CD14-positive monocyte (primary cell): ENCODE data around the gene CC2D1A. TPM values are rescaled to one million over a fixed set of nuclear protein-coding genes. Genes with fewer than 3 reads are reported as not detected.

Experiments used
- DNase-seq, 3 donors: peaks; one replicate each; pipeline ENCODE4 v3.0.0-alpha.2; 2011 to 2022
- H2AFZ ChIP-seq: 2 replicates; pipeline ENCODE4 v1.6.0; 2012; ENCODE audit warnings: mild to moderate bottlenecking, low read depth, low read length, inconsistent platforms; ENCODE audit not compliant: insufficient read depth, poor library complexity, severe bottlenecking
- H3K27ac ChIP-seq, 2 donors: 1 replicate in 1 of 2; 2 replicates in 1 of 2; pipeline ENCODE4 v1.5.1; 2012 to 2013; ENCODE audit warnings: low read length in 2 of 2, control low read depth in 1 of 2, inconsistent platforms in 1 of 2, low read depth in 1 of 2, mild to moderate bottlenecking in 1 of 2
- H3K27me3 ChIP-seq, 2 donors: one replicate each; pipeline versions ENCODE4 v1.6.0 to v1.6.1; 2011 to 2013; ENCODE audit warnings: low read length in 2 of 2; ENCODE audit not compliant: control insufficient read depth in 2 of 2, insufficient read depth in 2 of 2
- H3K36me3 ChIP-seq, 2 donors: replicated peaks in 1 of 2; 1 replicate in 1 of 2; 2 replicates in 1 of 2; pipeline versions ENCODE4 v1.5.1 to v1.6.1; 2012 to 2013; ENCODE audit warnings: low read length in 2 of 2, control low read depth in 1 of 2, inconsistent platforms in 1 of 2, mild to moderate bottlenecking in 1 of 2; ENCODE audit not compliant: insufficient read depth in 2 of 2, control insufficient read depth in 1 of 2
- H3K4me1 ChIP-seq, 2 donors: 1 replicate in 1 of 2; 2 replicates in 1 of 2; pipeline versions ENCODE4 v1.5.1 to v1.6.1; 2012 to 2013; ENCODE audit warnings: low read length in 2 of 2, control low read depth in 1 of 2, inconsistent platforms in 1 of 2, mild to moderate bottlenecking in 1 of 2, moderate library complexity in 1 of 2; ENCODE audit not compliant: insufficient read depth in 2 of 2, control insufficient read depth in 1 of 2
- H3K4me2 ChIP-seq: replicated peaks from 2 replicates; pipeline ENCODE3; 2012; ENCODE audit warnings: low read length, moderate library complexity, mild to moderate bottlenecking; ENCODE audit not compliant: poor library complexity, severe bottlenecking; ENCODE audit errors: extremely low read depth
- H3K4me3 ChIP-seq, 3 experiments: fragments of 200-600 bp in 1 of 3; sonication (generic) in 1 of 3; replicated peaks in 1 of 3; 1 replicate in 2 of 3; 2 replicates in 1 of 3; pipeline ENCODE4 v1.5.1; 2011 to 2013; ENCODE audit warnings: low read length in 3 of 3, mild to moderate bottlenecking in 3 of 3, control low read depth in 2 of 3, low read depth in 2 of 3, inconsistent platforms in 1 of 3, moderate library complexity in 1 of 3
- H3K79me2 ChIP-seq: 2 replicates; pipeline ENCODE4 v1.6.0; 2012; ENCODE audit warnings: mild to moderate bottlenecking, control low read depth, inconsistent platforms, low read length, moderate library complexity; ENCODE audit not compliant: insufficient read depth
- H3K9ac ChIP-seq: 2 replicates; pipeline ENCODE4 v1.6.0; 2017; ENCODE audit warnings: low read length, mild to moderate bottlenecking; ENCODE audit not compliant: insufficient read depth, poor library complexity, severe bottlenecking
- H3K9me3 ChIP-seq, 2 donors: replicated peaks in 1 of 2; 1 replicate in 1 of 2; 2 replicates in 1 of 2; pipeline versions ENCODE4 v1.5.1 to v1.6.1; 2012 to 2013; ENCODE audit warnings: low read length in 2 of 2, control low read depth in 1 of 2; ENCODE audit not compliant: control insufficient read depth in 1 of 2, insufficient read depth in 1 of 2
- H4K20me1 ChIP-seq: 2 replicates; pipeline ENCODE4 v1.6.0; 2012; ENCODE audit warnings: mild to moderate bottlenecking, low read length, control low read depth, moderate library complexity; ENCODE audit not compliant: insufficient read depth
- H3K27ac Mint-ChIP-seq, 7 donors: one replicate each; pipeline ENCODE4 v1.8.0; 2020; ENCODE audit warnings: mild to moderate bottlenecking in 7 of 7, mixed read lengths in 7 of 7, moderate library complexity in 6 of 7, inconsistent platforms in 2 of 7
- H3K27me3 Mint-ChIP-seq, 3 donors: one replicate each; pipeline ENCODE4 v1.8.0; 2021 to 2022; ENCODE audit warnings: low read depth in 3 of 3, mild to moderate bottlenecking in 3 of 3, mixed read lengths in 3 of 3, moderate library complexity in 3 of 3, inconsistent platforms in 1 of 3
- H3K36me3 Mint-ChIP-seq, 2 donors: one replicate each; pipeline ENCODE4 v1.8.0; 2020; ENCODE audit warnings: mixed read lengths in 2 of 2, inconsistent platforms in 1 of 2, mild to moderate bottlenecking in 1 of 2
- H3K4me1 Mint-ChIP-seq: one replicate; pipeline ENCODE4 v1.8.0; 2020; ENCODE audit warnings: mild to moderate bottlenecking, mixed read lengths
- H3K4me3 Mint-ChIP-seq, 2 donors: one replicate each; pipeline ENCODE4 v1.8.0; 2020; ENCODE audit warnings: mild to moderate bottlenecking in 2 of 2, mixed read lengths in 2 of 2, moderate library complexity in 1 of 2
- H3K9me3 Mint-ChIP-seq, 7 donors: one replicate each; pipeline ENCODE4 v1.8.0; 2020 to 2022; ENCODE audit warnings: mixed read lengths in 7 of 7, mild to moderate bottlenecking in 6 of 7, moderate library complexity in 6 of 7, inconsistent platforms in 2 of 7
- WGBS: methylation state at CpG from one replicate; pipeline ENCODE4 v1.1.5; 2013; ENCODE audit warnings: missing lambda C conversion rate; ENCODE audit not compliant: insufficient coverage; 5-methylcytosine and 5-hydroxymethylcytosine counted together
- intact Hi-C, 2 donors: fragments of 100-400 bp; cut with micrococcal nuclease; formaldehyde crosslinking; loops; one replicate each; pipeline versions ENCODE4 v1.15.0 to v1.15.1; 2023
- polyA plus RNA-seq, 3 donors: library from polyadenylated mRNA; depleted of rRNA in 1 of 3; unstranded in 2 of 3; stranded (reverse) in 1 of 3; fragments of 300-500 nt in 2 of 3; fragments of >200 nt in 1 of 3; fragmentation: Illumina TruSeq in 2 of 3; gene quantifications; 1 replicate in 2 of 3; 2 replicates in 1 of 3; pipeline ENCODE4 v1.2.3, GENCODE V29; 2012 to 2021
- TF ChIP-seq, protein P1 (sequence below): fragments of 200-600 bp; IDR thresholded peaks from one replicate; pipeline ENCODE4 v1.8.0; 2022; ENCODE audit warnings: antibody characterized with exemption, mild to moderate bottlenecking

The CC2D1A gene
- polyA plus RNA-seq, 3 donors: 4.6 to 27.0 (median 6.2) TPM

DNA sequence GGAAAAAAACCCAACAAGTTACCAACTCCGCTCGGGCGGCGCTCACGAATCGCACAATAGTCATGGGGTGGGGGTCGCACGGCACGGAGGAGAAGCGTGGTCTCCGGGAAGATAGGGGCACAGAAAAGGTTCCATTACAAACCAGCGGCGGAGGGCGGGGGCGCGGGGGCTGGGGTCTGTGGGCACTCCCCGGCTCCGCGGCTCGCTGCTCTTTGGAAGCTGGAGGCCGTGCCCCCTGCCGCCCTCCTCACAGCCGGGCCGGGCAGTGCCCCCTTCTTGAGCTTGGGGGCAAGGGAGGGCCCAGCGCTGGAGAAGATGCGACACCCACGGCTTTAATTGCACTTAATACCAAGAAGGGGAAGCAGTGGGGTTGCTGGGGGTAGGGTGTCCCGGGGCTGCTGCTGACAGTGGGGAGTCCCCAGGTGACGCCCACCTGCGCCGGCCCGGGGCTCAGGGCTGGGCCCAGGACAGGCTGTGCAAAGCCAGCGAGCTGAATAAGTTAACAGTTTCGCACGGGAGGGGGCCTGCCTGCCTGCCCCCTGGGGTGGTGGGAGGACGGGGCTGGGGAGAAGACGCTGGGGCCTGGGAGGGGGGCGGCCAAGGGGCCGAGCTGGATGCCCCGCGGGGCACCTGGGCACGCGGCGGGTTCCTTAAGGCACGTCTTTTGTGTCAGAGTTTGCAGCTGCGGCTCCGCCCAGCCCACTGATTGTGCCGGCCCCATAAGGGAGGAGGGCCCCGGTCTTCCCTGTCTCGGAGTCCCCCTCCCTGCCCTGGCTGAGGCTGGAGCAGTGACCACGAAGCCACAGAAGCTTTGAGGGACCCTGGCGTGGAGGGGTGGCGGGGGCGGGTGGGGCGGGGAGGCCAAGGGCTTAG lies 56.1 kb downstream of the CC2D1A start:
- peaks cover 48 to 80% of the 10 kb centered on the region in 2 donors for H3K36me3 Mint-ChIP-seq
- peaks cover 78 to 95% of the 10 kb centered on the region in 2 donors for H3K36me3 ChIP-seq
- no peak overlapping the region for H3K27ac ChIP-seq
- H3K4me1 ChIP-seq: no peaks in the 10 kb centered on the region
- H3K27me3 Mint-ChIP-seq: no peaks in the 10 kb centered on the region
- no peaks in the 10 kb centered on the region for H3K4me1 Mint-ChIP-seq
- DNase-seq: no peak
- H3K4me3 Mint-ChIP-seq: no peak overlapping the region
- H3K9ac ChIP-seq: no peak overlapping the region
- no peaks in the 10 kb centered on the region for H3K9me3 ChIP-seq
- H2AFZ ChIP-seq: no peak overlapping the region
- intact Hi-C loops: no loop called here
- H4K20me1 ChIP-seq: peaks cover 12% of the 10 kb centered on the region
- H3K9me3 Mint-ChIP-seq: no peaks in the 10 kb centered on the region
- no peak overlapping the region for H3K27ac Mint-ChIP-seq
- no peaks in the 10 kb centered on the region for H3K79me2 ChIP-seq
- 90% methylated on average over 43 of the region's 55 CpGs for WGBS
- H3K4me3 ChIP-seq: no peak overlapping the region
- no peak overlapping the region for H3K4me2 ChIP-seq
- no peaks in the 10 kb centered on the region for H3K27me3 ChIP-seq
- TF ChIP-seq, protein P1, sequence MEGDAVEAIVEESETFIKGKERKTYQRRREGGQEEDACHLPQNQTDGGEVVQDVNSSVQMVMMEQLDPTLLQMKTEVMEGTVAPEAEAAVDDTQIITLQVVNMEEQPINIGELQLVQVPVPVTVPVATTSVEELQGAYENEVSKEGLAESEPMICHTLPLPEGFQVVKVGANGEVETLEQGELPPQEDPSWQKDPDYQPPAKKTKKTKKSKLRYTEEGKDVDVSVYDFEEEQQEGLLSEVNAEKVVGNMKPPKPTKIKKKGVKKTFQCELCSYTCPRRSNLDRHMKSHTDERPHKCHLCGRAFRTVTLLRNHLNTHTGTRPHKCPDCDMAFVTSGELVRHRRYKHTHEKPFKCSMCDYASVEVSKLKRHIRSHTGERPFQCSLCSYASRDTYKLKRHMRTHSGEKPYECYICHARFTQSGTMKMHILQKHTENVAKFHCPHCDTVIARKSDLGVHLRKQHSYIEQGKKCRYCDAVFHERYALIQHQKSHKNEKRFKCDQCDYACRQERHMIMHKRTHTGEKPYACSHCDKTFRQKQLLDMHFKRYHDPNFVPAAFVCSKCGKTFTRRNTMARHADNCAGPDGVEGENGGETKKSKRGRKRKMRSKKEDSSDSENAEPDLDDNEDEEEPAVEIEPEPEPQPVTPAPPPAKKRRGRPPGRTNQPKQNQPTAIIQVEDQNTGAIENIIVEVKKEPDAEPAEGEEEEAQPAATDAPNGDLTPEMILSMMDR: no peak

DNA sequence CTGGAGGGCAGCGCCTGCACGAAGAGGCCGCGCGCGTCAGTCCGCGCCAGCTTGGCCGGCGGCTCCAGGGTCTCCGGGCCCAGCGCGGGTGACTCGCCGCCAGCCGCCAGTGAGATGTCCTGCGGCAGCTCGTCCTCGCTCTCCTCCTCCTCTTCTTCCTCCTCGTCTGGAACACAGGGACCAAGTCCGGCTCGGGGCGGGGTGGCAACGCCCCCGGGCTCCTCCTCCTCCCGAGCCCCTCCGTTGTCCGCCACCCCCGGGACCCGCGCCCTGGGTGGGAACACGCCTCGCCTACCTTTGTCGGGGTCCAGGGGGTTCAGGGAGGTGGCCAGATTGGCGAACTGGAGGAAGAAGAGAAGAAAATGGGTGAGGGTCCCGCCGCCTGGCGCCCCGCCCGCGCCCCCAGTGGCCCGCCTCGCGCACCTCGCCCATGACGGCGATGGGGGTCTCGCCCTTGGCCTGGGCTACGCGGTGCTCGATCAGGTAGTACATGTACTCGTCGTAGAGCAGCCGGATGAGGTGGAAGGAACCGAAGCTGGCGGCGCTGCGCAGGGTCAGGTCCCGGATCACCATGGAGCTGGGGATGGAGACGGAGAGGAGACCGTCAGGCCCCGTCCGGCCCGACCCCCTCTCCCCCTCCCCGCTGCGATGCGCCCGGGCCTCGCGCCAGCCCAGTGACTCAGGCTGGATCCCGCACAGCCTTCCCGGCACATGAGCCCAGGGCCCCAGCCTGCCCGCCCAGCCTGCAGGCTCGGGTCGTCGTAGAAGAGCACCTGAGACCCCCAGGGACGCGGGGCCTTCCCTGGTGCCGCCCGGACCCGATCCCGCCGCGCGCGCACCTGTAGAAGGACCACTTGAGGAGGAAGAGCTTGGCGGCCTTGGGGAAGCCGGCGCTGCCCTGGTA lies 57.0 kb downstream of the CC2D1A start:
- H3K4me2 ChIP-seq: no peak overlapping the region
- Mint-ChIP-seq H3K27me3 (no peaks in the 10 kb centered on the region), H3K4me3 (no peak overlapping the region), H3K4me1 (no peaks in the 10 kb centered on the region), H3K36me3 (peaks cover 47 to 80% of the 10 kb centered on the region in 2 donors), H3K27ac (no peak overlapping the region), H3K9me3 (no peaks in the 10 kb centered on the region)
- H3K79me2 ChIP-seq: no peaks in the 10 kb centered on the region
- intact Hi-C loops: no loop called here
- H3K27me3 ChIP-seq: no peaks in the 10 kb centered on the region
- no peaks in the 10 kb centered on the region for H3K9me3 ChIP-seq
- TF ChIP-seq, protein P1: no peak
- no peak overlapping the region for H3K4me3 ChIP-seq
- no peak overlapping the region for H2AFZ ChIP-seq
- no peak overlapping the region for H3K9ac ChIP-seq
- peaks cover 3% of the 10 kb centered on the region for H4K20me1 ChIP-seq
- 97% methylated on average over 64 of the region's 89 CpGs for WGBS
- H3K27ac ChIP-seq: no peak overlapping the region
- no peak for DNase-seq
- peaks cover 78 to 95% of the 10 kb centered on the region in 2 donors for H3K36me3 ChIP-seq
- no peaks in the 10 kb centered on the region for H3K4me1 ChIP-seq
